HEK293 (cell line): ENCODE measurements around the gene DNAH7.

Source experiments
- CTCF ChIA-PET: fragments of 350-600 bp; formaldehyde crosslinking; extraction: SDS; loops from one replicate; lab custom pipeline; 2021; ENCODE audit warnings: antibody characterized with exemption; lab: Yijun Ruan, JAX
- POLR2A ChIA-PET: fragments of 300-600 bp; formaldehyde crosslinking; extraction: SDS; loops from one replicate; lab custom pipeline; 2020; ENCODE audit warnings: antibody characterized with exemption, inconsistent platforms; lab: Yijun Ruan, JAX
- H3K27ac ChIP-seq: fragments of 200-500 bp; sonication (Bioruptor generic); 2 replicates; pipeline ENCODE4 v1.5.1; 2014; ENCODE audit warnings: low read depth, low read length, control low read depth, inconsistent platforms; ENCODE audit errors: extremely low read depth
- H3K36me3 ChIP-seq, 2 experiments: fragments of 200-500 bp in 1 of 2; sonication (Bioruptor generic) in 1 of 2; 1 replicate in 1 of 2; 2 replicates in 1 of 2; pipeline ENCODE4 v1.5.1; 2014 to 2017; ENCODE audit warnings: inconsistent platforms in 2 of 2, low read length in 2 of 2; ENCODE audit not compliant: control insufficient read depth in 2 of 2, insufficient read depth in 1 of 2
- H3K4me1 ChIP-seq: fragments of 200-500 bp; sonication (Bioruptor generic); 2 replicates; pipeline ENCODE4 v1.5.1; 2014; ENCODE audit warnings: mild to moderate bottlenecking, low read length, inconsistent platforms; ENCODE audit not compliant: control insufficient read depth, insufficient read depth
- H3K4me3 ChIP-seq: 2 replicates; pipeline ENCODE4 v1.5.1; 2011; ENCODE audit warnings: low read depth, mild to moderate bottlenecking, control low read depth, low read length, moderate library complexity
- H3K9me3 ChIP-seq: fragments of 200-500 bp; sonication (Bioruptor generic); 2 replicates; pipeline ENCODE4 v1.5.1; 2014; ENCODE audit warnings: low read depth, low read length, inconsistent platforms; ENCODE audit not compliant: control insufficient read depth, insufficient read depth
- BCL11B ChIP-seq: fragments of 450-650 bp; formaldehyde crosslinking; IDR thresholded peaks from 2 replicates; pipeline ENCODE4 v1.5.1; 2016; ENCODE audit warnings: low read depth, missing biosample characterization, missing genetic modification characterization
- KLF1 ChIP-seq: fragments of 450-650 bp; formaldehyde crosslinking; IDR thresholded peaks from 2 replicates; pipeline ENCODE4 v1.5.1; 2016; ENCODE audit warnings: missing biosample characterization, missing genetic modification characterization
- KLF9 ChIP-seq: fragments of 450-650 bp; formaldehyde crosslinking; IDR thresholded peaks from 2 replicates; pipeline ENCODE4 v1.5.1; 2016; ENCODE audit warnings: missing biosample characterization, missing genetic modification characterization, low read depth
- SETDB1 ChIP-seq: IDR thresholded peaks from one replicate; pipeline ENCODE4 v1.6.1; 2017; ENCODE audit warnings: mild to moderate bottlenecking, low read length, moderate library complexity, mixed read lengths; ENCODE audit not compliant: insufficient read length
- SP3 ChIP-seq: fragments of 450-650 bp; formaldehyde crosslinking; IDR thresholded peaks from 2 replicates; pipeline ENCODE4 v1.5.1; 2016; ENCODE audit warnings: missing biosample characterization, missing genetic modification characterization
- TCF7L2 ChIP-seq: IDR thresholded peaks from 2 replicates; pipeline ENCODE4 v1.6.1; 2011; ENCODE audit warnings: low read depth, mild to moderate bottlenecking, inconsistent platforms, low read length, moderate library complexity, borderline replicate concordance
- ZBTB1 ChIP-seq: fragments of 450-650 bp; formaldehyde crosslinking; IDR thresholded peaks from 2 replicates; pipeline ENCODE4 v1.5.1; 2016; ENCODE audit warnings: missing biosample characterization, missing genetic modification characterization
- ZNF132 ChIP-seq: fragments of 450-650 bp; formaldehyde crosslinking; IDR thresholded peaks from 2 replicates; pipeline ENCODE4 v1.5.1; 2017; ENCODE audit warnings: missing biosample characterization, missing genetic modification characterization, borderline replicate concordance
- ZNF157 ChIP-seq: fragments of 450-650 bp; formaldehyde crosslinking; IDR thresholded peaks from 2 replicates; pipeline ENCODE4 v1.5.1; 2016; ENCODE audit warnings: missing biosample characterization, missing genetic modification characterization
- ZNF223 ChIP-seq: fragments of 450-650 bp; formaldehyde crosslinking; IDR thresholded peaks from 2 replicates; pipeline ENCODE4 v1.5.1; 2016; ENCODE audit warnings: missing biosample characterization, missing genetic modification characterization
- ZNF24 ChIP-seq: fragments of 450-650 bp; formaldehyde crosslinking; IDR thresholded peaks from 2 replicates; pipeline ENCODE4 v1.5.1; 2016; ENCODE audit warnings: missing biosample characterization, missing genetic modification characterization
- ZNF404 ChIP-seq: fragments of 450-650 bp; formaldehyde crosslinking; IDR thresholded peaks from 2 replicates; pipeline ENCODE4 v1.5.1; 2017; ENCODE audit warnings: missing biosample characterization, missing genetic modification characterization
- ZNF416 ChIP-seq: fragments of 450-650 bp; formaldehyde crosslinking; IDR thresholded peaks from 2 replicates; pipeline ENCODE4 v1.5.1; 2016; ENCODE audit warnings: missing biosample characterization, missing genetic modification characterization
- ZNF449 ChIP-seq: fragments of 450-650 bp; formaldehyde crosslinking; IDR thresholded peaks from 2 replicates; pipeline ENCODE4 v1.5.1; 2017; ENCODE audit warnings: missing biosample characterization, mild to moderate bottlenecking, missing genetic modification characterization, moderate library complexity
- ZNF549 ChIP-seq: fragments of 450-650 bp; IDR thresholded peaks from 2 replicates; pipeline ENCODE4 v1.5.1; 2018; ENCODE audit warnings: missing biosample characterization, missing genetic modification characterization, mild to moderate bottlenecking, inconsistent platforms, moderate library complexity
- ZNF768 ChIP-seq: fragments of 450-650 bp; formaldehyde crosslinking; IDR thresholded peaks from 2 replicates; pipeline ENCODE4 v1.5.1; 2018; ENCODE audit warnings: missing biosample characterization, mild to moderate bottlenecking, missing genetic modification characterization
- ZNF777 ChIP-seq: fragments of 450-650 bp; formaldehyde crosslinking; IDR thresholded peaks from 2 replicates; pipeline ENCODE4 v1.5.1; 2017; ENCODE audit warnings: missing biosample characterization, missing genetic modification characterization, borderline replicate concordance
- ZNF785 ChIP-seq: fragments of 450-650 bp; formaldehyde crosslinking; IDR thresholded peaks from 2 replicates; pipeline ENCODE4 v1.5.1; 2016; ENCODE audit warnings: missing biosample characterization, missing genetic modification characterization
- TF ChIP-seq, protein P1 (sequence below): fragments of 450-650 bp; formaldehyde crosslinking; IDR thresholded peaks from 2 replicates; pipeline ENCODE4 v1.5.1; 2016; ENCODE audit warnings: missing biosample characterization, missing genetic modification characterization
- TF ChIP-seq, protein P2 (sequence below): fragments of 450-650 bp; formaldehyde crosslinking; IDR thresholded peaks from 2 replicates; pipeline ENCODE4 v1.5.1; 2016; ENCODE audit warnings: missing biosample characterization, missing genetic modification characterization

The DNAH7 gene

GRCh38 chr2:195834836-195835235 lies 233.8 kb downstream of the DNAH7 start:
- H3K27ac ChIP-seq, result no peak overlapping the region
- POLR2A ChIA-PET, result no interaction called here
- H3K4me1 ChIP-seq, result 0 out of 2 replicates have a peak, but pooled peaks cover 6% of the 10 kb centered on the region
- H3K36me3 ChIP-seq, result no peaks in the 10 kb centered on the region
- no peak overlapping the region for H3K4me3 ChIP-seq
- H3K9me3 ChIP-seq, result no peaks in the 10 kb centered on the region
- CTCF ChIA-PET, result interaction anchor here (0.7 kb wide), 1 partner anchor 14 kb away, joined by 4 read pairs; no protein-coding TSS in a partner anchor
- no peak for TF ChIP-seq ZNF549

GRCh38 chr2:195830968-195831950 lies 237.4 kb downstream of the DNAH7 start:
- Histone ChIP-seq H3K9me3 (no peaks in the 10 kb centered on the region), H3K27ac (no peak overlapping the region), H3K4me1 (0 out of 2 replicates have a peak, but pooled peaks cover 6% of the 10 kb centered on the region), H3K4me3 (no peak overlapping the region), H3K36me3 (no peaks in the 10 kb centered on the region)
- peak; percentile 29; the same call in 1 of the 2 replicates for TF ChIP-seq TCF7L2
- no peak for TF ChIP-seq ZNF449
- ChIA-PET CTCF (no interaction called here), POLR2A (no interaction called here)

GRCh38 chr2:195824478-195824877 lies 244.2 kb downstream of the DNAH7 start:
- Histone ChIP-seq H3K9me3 (no peaks in the 10 kb centered on the region), H3K36me3 (no peaks in the 10 kb centered on the region), H3K4me1 (no peaks in the 10 kb centered on the region), H3K27ac (no peak overlapping the region), H3K4me3 (no peak overlapping the region)
- ChIA-PET POLR2A (no interaction called here), CTCF (interaction anchor here (0.6 kb wide), 1 partner anchor 392 kb away, joined by 3 read pairs; no protein-coding TSS in a partner anchor)
- no peak for TF ChIP-seq ZNF132 (tag by site-specific recombination)
- no peak for TF ChIP-seq ZNF24
- no peak for TF ChIP-seq SP3
- TF ChIP-seq ZNF777 (tag by site-specific recombination), result no peak
- no peak for TF ChIP-seq SETDB1
- TF ChIP-seq ZNF768 (tag by site-specific recombination), result no peak
- TF ChIP-seq ZNF416, result no peak

DNA sequence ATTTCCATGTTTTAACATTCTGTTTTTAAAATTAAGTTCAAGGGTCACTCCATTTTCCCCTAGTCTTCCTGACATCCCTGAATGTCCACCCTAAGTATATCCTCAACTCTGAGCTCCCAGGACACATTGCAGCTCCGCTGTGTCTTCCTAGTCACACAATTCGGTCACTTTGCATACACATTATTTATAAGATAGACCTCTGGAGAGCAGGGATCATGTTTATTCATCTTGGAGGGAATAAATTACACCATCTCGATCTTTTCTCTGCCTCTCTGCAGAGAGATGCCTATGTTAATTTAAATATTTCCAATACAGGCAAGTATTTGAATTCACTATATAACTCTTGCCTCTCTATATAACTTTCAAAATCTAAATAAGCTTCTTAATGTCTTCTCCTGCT lies 245.4 kb downstream of the DNAH7 start:
- Histone ChIP-seq H3K9me3 (no peaks in the 10 kb centered on the region), H3K4me1 (no peaks in the 10 kb centered on the region), H3K4me3 (no peak overlapping the region), H3K36me3 (no peaks in the 10 kb centered on the region), H3K27ac (no peak overlapping the region)
- ChIA-PET POLR2A (no interaction called here), CTCF (no interaction called here)
- TF ChIP-seq KLF9 (tag by site-specific recombination) (no peak), ZNF785 (no peak), ZNF404 (tag by site-specific recombination) (no peak), ZBTB1 (tag by site-specific recombination) (no peak), KLF1 (no peak), ZNF157 (tag by site-specific recombination) (no peak), BCL11B (tag by site-specific recombination) (no peak), ZNF223 (tag by site-specific recombination) (no peak)
- TF ChIP-seq, protein P1, sequence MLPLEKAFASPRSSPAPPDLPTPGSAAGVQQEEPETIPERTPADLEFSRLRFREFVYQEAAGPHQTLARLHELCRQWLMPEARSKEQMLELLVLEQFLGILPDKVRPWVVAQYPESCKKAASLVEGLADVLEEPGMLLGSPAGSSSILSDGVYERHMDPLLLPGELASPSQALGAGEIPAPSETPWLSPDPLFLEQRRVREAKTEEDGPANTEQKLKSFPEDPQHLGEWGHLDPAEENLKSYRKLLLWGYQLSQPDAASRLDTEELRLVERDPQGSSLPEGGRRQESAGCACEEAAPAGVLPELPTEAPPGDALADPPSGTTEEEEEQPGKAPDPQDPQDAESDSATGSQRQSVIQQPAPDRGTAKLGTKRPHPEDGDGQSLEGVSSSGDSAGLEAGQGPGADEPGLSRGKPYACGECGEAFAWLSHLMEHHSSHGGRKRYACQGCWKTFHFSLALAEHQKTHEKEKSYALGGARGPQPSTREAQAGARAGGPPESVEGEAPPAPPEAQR (tag by site-specific recombination), result no peak
- TF ChIP-seq, protein P2, sequence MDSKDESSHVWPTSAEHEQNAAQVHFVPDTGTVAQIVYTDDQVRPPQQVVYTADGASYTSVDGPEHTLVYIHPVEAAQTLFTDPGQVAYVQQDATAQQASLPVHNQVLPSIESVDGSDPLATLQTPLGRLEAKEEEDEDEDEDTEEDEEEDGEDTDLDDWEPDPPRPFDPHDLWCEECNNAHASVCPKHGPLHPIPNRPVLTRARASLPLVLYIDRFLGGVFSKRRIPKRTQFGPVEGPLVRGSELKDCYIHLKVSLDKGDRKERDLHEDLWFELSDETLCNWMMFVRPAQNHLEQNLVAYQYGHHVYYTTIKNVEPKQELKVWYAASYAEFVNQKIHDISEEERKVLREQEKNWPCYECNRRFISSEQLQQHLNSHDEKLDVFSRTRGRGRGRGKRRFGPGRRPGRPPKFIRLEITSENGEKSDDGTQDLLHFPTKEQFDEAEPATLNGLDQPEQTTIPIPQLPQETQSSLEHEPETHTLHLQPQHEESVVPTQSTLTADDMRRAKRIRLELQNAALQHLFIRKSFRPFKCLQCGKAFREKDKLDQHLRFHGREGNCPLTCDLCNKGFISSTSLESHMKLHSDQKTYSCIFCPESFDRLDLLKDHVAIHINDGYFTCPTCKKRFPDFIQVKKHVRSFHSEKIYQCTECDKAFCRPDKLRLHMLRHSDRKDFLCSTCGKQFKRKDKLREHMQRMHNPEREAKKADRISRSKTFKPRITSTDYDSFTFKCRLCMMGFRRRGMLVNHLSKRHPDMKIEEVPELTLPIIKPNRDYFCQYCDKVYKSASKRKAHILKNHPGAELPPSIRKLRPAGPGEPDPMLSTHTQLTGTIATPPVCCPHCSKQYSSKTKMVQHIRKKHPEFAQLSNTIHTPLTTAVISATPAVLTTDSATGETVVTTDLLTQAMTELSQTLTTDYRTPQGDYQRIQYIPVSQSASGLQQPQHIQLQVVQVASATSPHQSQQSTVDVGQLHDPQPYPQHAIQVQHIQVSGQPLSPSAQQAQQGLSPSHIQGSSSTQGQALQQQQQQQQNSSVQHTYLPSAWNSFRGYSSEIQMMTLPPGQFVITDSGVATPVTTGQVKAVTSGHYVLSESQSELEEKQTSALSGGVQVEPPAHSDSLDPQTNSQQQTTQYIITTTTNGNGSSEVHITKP (tag by site-specific recombination), result no peak
